HepG2 (cell line): Measurements from ENCODE around the gene ADAM10.

Experiments
- PHF8 ChIP-seq: sonication (generic); formaldehyde crosslinking; IDR thresholded peaks from 2 replicates; pipeline ENCODE4 v1.5.0; 2020; ENCODE audit warnings: missing genetic modification reagents
- TF ChIP-seq, protein P1 (sequence below), 2 experiments: IDR thresholded peaks; 2 replicates each; pipeline ENCODE4 v1.6.1; 2011 to 2012; ENCODE audit warnings: low read length in 2 of 2, borderline replicate concordance in 1 of 2, low read depth in 1 of 2, mild to moderate bottlenecking in 1 of 2, moderate library complexity in 1 of 2

DNA sequence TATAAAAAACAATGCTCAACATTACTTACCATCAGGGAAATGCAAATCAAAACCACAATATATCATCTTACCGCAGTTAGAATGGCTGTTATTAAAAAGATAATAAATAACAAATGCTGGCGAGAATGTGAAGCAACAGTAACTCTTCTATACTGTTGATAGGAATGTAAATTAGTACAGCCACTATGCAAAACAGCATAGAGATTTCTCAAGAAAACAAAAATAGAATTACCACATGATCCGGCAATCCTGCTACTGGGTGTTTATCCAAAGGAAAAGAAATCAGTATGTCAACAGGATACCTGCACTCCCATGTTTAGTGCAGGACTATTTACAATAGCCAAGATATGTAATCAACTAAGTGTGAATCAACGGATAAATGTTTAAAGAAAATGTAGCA lies 48.1 kb downstream of the ADAM10 start:
- no peak for TF ChIP-seq PHF8
- TF ChIP-seq, protein P1, sequence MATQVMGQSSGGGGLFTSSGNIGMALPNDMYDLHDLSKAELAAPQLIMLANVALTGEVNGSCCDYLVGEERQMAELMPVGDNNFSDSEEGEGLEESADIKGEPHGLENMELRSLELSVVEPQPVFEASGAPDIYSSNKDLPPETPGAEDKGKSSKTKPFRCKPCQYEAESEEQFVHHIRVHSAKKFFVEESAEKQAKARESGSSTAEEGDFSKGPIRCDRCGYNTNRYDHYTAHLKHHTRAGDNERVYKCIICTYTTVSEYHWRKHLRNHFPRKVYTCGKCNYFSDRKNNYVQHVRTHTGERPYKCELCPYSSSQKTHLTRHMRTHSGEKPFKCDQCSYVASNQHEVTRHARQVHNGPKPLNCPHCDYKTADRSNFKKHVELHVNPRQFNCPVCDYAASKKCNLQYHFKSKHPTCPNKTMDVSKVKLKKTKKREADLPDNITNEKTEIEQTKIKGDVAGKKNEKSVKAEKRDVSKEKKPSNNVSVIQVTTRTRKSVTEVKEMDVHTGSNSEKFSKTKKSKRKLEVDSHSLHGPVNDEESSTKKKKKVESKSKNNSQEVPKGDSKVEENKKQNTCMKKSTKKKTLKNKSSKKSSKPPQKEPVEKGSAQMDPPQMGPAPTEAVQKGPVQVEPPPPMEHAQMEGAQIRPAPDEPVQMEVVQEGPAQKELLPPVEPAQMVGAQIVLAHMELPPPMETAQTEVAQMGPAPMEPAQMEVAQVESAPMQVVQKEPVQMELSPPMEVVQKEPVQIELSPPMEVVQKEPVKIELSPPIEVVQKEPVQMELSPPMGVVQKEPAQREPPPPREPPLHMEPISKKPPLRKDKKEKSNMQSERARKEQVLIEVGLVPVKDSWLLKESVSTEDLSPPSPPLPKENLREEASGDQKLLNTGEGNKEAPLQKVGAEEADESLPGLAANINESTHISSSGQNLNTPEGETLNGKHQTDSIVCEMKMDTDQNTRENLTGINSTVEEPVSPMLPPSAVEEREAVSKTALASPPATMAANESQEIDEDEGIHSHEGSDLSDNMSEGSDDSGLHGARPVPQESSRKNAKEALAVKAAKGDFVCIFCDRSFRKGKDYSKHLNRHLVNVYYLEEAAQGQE (IDR thresholded peaks at IDR 0.05; ENCODE audit: borderline replicate concordance in 1 of 2, low read depth in 1 of 2, low read length in 2 of 2), result no peak
